A549 (cell line): ENCODE data around the gene ABLIM1.

Experiments used
- BHLHE40 ChIP-seq: IDR thresholded peaks from 2 replicates; pipeline ENCODE4 v1.6.1; 2012; ENCODE audit warnings: low read depth, low read length, inconsistent platforms
- CHD4 ChIP-seq: fragments of 200-600 bp; sonication (generic); IDR thresholded peaks from 2 replicates; pipeline ENCODE4 v1.6.1; 2016; ENCODE audit warnings: antibody characterized with exemption, mild to moderate bottlenecking, borderline replicate concordance
- FOSL2 ChIP-seq, 2 experiments: fragments of 450-650 bp in 1 of 2; fragments of >200 bp in 1 of 2; sonication (Bioruptor Twin) in 1 of 2; formaldehyde crosslinking; IDR thresholded peaks; 2 replicates each; pipeline versions ENCODE4 v1.5.0 to v1.6.1; 2016 to 2020; ENCODE audit warnings: mild to moderate bottlenecking in 1 of 2, moderate library complexity in 1 of 2
- KDM1A ChIP-seq: fragments of 200-600 bp; sonication (generic); IDR thresholded peaks from 2 replicates; pipeline ENCODE4 v1.6.1; 2016; ENCODE audit warnings: low read depth, mild to moderate bottlenecking
- MAFK ChIP-seq: fragments of 450-650 bp; IDR thresholded peaks from 2 replicates; pipeline ENCODE4 v1.6.1; 2014; ENCODE audit not compliant: partially characterized antibody
- MYC ChIP-seq: IDR thresholded peaks from 2 replicates; pipeline ENCODE4 v1.6.1; 2012; ENCODE audit warnings: mild to moderate bottlenecking, inconsistent platforms, low read length, improper control_type of control experiment, borderline replicate concordance
- NFE2L2 ChIP-seq: fragments of 150-350 bp; conservative IDR thresholded peaks from 2 replicates; pipeline ENCODE4 v1.6.1; 2014; ENCODE audit warnings: low read length
- POLR2A ChIP-seq: IDR thresholded peaks from 2 replicates; pipeline ENCODE4 v1.6.1; 2012; ENCODE audit warnings: mild to moderate bottlenecking, low read length
- RAD21 ChIP-seq, 2 experiments: fragments of >200 bp in 1 of 2; sonication (Bioruptor Twin) in 1 of 2; formaldehyde crosslinking in 1 of 2; IDR thresholded peaks in 1 of 2; conservative IDR thresholded peaks in 1 of 2; 2 replicates in 1 of 2; 3 replicates in 1 of 2; pipeline ENCODE4 v1.6.1; 2012 to 2018; ENCODE audit warnings: inconsistent platforms in 1 of 2
- RCOR1 ChIP-seq: fragments of 150-350 bp; IDR thresholded peaks from 2 replicates; pipeline ENCODE4 v1.6.1; 2014; ENCODE audit warnings: antibody characterized with exemption, low read length, low read depth
- RFX5 ChIP-seq: fragments of 450-650 bp; IDR thresholded peaks from 2 replicates; pipeline ENCODE4 v1.7.1; 2014; ENCODE audit warnings: antibody characterized with exemption, mild to moderate bottlenecking, moderate library complexity
- ZC3H11A ChIP-seq: fragments of 450-650 bp; IDR thresholded peaks from 2 replicates; pipeline ENCODE4 v1.6.1; 2014; ENCODE audit warnings: antibody characterized with exemption, mild to moderate bottlenecking
- TF ChIP-seq, protein P1 (sequence below): fragments of >200 bp; sonication (Bioruptor Twin); formaldehyde crosslinking; IDR thresholded peaks from 3 replicates; pipeline ENCODE4 v1.5.1; 2016
- TF ChIP-seq, protein P2 (sequence below): fragments of >200 bp; sonication (Bioruptor Twin); formaldehyde crosslinking; IDR thresholded peaks from 2 replicates; pipeline ENCODE4 v1.6.1; 2016

GRCh38 chr10:114544045-114544659, 113.9 kb downstream of the ABLIM1 start:
- TF ChIP-seq BHLHE40 (no peak), RCOR1 (no peak), RAD21 (conservative IDR thresholded peaks at IDR 0.05 in 1 of 2, IDR thresholded peaks at IDR 0.05 in 1 of 2) (no peak), POLR2A (no peak), MAFK (no peak), RFX5 (no peak), ZC3H11A (no peak), MYC (no peak), CHD4 (no peak), FOSL2 (IDR thresholded peaks at IDR 0.05) (no peak), FOSL2 (CRISPR knock-in tag; IDR thresholded peaks at IDR 0.05) (no peak), NFE2L2 (no peak), KDM1A (no peak)
- TF ChIP-seq, protein P1, sequence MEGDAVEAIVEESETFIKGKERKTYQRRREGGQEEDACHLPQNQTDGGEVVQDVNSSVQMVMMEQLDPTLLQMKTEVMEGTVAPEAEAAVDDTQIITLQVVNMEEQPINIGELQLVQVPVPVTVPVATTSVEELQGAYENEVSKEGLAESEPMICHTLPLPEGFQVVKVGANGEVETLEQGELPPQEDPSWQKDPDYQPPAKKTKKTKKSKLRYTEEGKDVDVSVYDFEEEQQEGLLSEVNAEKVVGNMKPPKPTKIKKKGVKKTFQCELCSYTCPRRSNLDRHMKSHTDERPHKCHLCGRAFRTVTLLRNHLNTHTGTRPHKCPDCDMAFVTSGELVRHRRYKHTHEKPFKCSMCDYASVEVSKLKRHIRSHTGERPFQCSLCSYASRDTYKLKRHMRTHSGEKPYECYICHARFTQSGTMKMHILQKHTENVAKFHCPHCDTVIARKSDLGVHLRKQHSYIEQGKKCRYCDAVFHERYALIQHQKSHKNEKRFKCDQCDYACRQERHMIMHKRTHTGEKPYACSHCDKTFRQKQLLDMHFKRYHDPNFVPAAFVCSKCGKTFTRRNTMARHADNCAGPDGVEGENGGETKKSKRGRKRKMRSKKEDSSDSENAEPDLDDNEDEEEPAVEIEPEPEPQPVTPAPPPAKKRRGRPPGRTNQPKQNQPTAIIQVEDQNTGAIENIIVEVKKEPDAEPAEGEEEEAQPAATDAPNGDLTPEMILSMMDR, result no peak
- TF ChIP-seq, protein P2, sequence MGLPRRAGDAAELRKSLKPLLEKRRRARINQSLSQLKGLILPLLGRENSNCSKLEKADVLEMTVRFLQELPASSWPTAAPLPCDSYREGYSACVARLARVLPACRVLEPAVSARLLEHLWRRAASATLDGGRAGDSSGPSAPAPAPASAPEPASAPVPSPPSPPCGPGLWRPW, result no peak
